ENCODE data around the gene PDE6G. TPM values are rescaled to one million over a fixed set of nuclear protein-coding genes. Genes with fewer than 3 reads are reported as not detected.

Gene PDE6G
- total RNA-seq, 4 donors from 2014 or later = 0.98 TPM; not detected in 3

DNA sequence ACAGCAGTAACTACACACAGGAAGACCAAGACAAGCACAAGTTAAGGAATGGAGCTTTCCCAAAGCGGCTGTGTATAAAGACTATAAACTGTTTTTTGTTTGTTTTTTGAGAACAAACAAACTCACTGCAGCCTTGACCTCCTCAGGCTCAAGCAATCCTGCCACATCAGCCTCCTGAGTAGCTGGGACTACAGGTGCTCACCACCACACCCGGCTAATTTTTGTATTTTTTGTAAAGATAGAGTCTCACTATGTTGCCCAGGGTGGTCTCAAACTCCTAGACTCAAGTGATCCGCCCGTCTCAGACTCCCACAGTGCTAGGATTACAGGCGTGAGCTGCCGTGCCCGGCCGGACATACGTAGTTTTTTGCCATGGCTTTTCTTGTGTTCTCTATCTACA lies 4.1 kb upstream of the PDE6G start:
- no peak overlapping the region for H3K4me3 ChIP-seq
- no peak for DNase-seq (ENCODE audit: extremely low spot score)
- intact Hi-C loops (cut with DNase I) = no loop called here
- peaks cover 0 to 15% (median 5%) of the 10 kb centered on the region in 4 donors for H3K36me3 ChIP-seq
- peaks cover 0 to 4% (median 0%) of the 10 kb centered on the region in 4 donors for H3K27me3 ChIP-seq
- H3K4me1 ChIP-seq = peaks cover 5 to 6% (median 6%) of the 10 kb centered on the region in 4 donors
- no peak for TF ChIP-seq POLR2AphosphoS5 (IDR thresholded peaks at IDR 0.05)
- H3K9me3 ChIP-seq = no peaks in the 10 kb centered on the region
- 97% methylated on average over 9 of the region's 9 CpGs for WGBS
- no peak overlapping the region for H3K27ac ChIP-seq (replicated peaks in 1 of 4)

DNA sequence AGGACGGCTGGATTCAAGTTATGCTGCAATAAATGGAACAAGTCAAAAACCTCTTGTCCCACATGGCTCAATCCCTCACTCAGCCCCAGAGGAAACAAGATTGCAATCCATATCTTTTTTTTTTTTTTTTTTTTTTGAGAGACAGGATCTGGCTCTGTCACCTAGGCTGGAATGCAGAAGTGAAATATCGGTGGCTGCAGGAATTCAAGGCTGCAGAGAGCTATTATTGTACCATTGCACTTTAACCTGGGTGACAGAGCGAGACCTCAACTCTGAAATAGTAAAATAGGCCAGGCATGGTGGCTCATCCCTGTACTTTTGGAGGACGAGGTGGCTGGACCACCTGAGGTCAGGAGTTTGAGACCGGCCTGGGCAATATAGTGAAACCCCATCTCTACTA lies 2.7 kb upstream of the PDE6G start:
- Histone ChIP-seq H3K9me3 (no peaks in the 10 kb centered on the region), H3K27ac (replicated peaks in 1 of 4) (no peak overlapping the region), H3K27me3 (peaks cover 0 to 18% (median 0%) of the 10 kb centered on the region in 4 donors), H3K36me3 (peaks cover 0 to 3% (median under 1%) of the 10 kb centered on the region in 4 donors), H3K4me3 (no peak overlapping the region), H3K4me1 (no peaks in the 10 kb centered on the region)
- WGBS = 84% methylated on average over 5 of the region's 5 CpGs
- TF ChIP-seq POLR2AphosphoS5 (IDR thresholded peaks at IDR 0.05) (no peak), CTCF (IDR thresholded peaks at IDR 0.05) (no peak), POLR2A (IDR thresholded peaks at IDR 0.05; ENCODE audit: low read depth) (no peak), EP300 (IDR thresholded peaks at IDR 0.05) (no peak)
- DNase-seq (ENCODE audit: extremely low spot score) = no peak
- intact Hi-C loops (cut with DNase I) = no loop called here

DNA sequence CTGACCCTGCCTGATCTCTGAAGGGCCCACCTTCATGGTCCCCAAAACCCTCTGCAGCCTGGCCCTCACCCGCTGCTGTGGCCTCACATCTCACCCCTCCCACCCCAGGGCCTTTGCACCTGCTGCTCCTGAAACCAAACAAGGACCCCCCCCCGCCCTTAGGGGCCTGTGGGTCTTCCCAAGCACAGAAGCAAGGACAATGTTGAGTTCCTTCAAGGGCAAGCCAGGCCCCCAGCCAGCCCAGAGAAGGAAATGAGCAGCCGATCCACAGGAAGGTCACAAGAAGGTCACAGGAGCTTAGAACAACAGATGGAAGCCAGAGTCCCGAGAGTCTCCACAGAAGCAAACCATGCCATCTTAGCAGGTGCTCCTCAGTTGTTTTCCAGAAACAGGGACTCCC lies 493 bp upstream of the PDE6G start:
- intact Hi-C loops (cut with DNase I) = no loop called here
- H3K4me1 ChIP-seq = no peaks in the 10 kb centered on the region
- H3K27me3 ChIP-seq = peaks cover 0 to 40% (median 3%) of the 10 kb centered on the region in 4 donors
- DNase-seq (ENCODE audit: extremely low spot score) = no peak
- 45% methylated on average over 4 of the region's 4 CpGs for WGBS
- H3K9me3 ChIP-seq = no peaks in the 10 kb centered on the region
- H3K4me3 ChIP-seq = no peak overlapping the region
- TF ChIP-seq EP300 (IDR thresholded peaks at IDR 0.05) (no peak), POLR2AphosphoS5 (IDR thresholded peaks at IDR 0.05) (no peak), CTCF (IDR thresholded peaks at IDR 0.05) (no peak), POLR2A (IDR thresholded peaks at IDR 0.05; ENCODE audit: low read depth) (no peak)
- H3K36me3 ChIP-seq = no peaks in the 10 kb centered on the region
- H3K27ac ChIP-seq (replicated peaks in 1 of 4) = no peak overlapping the region

DNA sequence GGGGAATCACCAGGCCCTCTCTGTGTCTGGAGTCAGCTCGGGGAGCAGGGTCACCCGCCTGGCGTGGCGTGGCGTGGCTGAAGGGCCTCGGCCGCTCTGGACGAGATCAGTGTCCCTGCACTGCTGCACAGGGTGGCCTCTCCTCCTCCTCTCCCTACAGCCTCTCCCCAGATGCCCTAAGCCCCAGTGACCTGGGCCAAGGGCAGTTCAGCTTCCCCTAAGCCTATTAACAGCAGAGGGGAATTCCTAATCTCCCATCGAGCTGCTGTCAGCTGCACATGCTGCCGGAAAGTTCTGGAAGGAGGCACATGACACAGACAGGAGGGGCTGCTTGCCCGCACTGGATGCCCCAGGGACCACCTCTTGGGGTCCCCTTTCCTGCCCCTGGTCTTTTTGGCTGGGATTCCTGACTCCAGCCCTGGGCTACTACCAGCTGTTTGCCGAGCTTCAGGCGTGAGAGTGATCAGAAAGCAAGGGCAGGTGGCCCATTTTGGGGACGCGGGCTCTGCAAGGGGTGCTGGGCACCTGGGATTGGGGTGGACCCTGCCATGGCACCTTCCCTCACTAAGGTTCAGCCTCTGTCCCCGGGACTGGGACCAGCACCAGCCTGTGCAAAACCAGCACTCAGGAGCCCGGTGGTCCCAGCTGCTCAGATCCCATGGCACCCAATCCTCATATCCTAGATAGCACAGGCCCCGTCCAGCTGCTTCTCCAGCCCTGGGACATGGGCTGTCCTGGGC lies 794 bp downstream of the PDE6G start:
- Histone ChIP-seq H3K27ac (replicated peaks in 1 of 4) (no peak overlapping the region), H3K4me1 (no peaks in the 10 kb centered on the region), H3K4me3 (no peak overlapping the region), H3K36me3 (no peaks in the 10 kb centered on the region), H3K27me3 (peaks cover 0 to 53% (median 6%) of the 10 kb centered on the region in 4 donors), H3K9me3 (no peaks in the 10 kb centered on the region)
- DNase-seq (ENCODE audit: extremely low spot score) = no peak
- 60% methylated on average over 1 of the region's 18 CpGs for WGBS
- intact Hi-C loops (cut with DNase I) = no loop called here
- TF ChIP-seq CTCF (IDR thresholded peaks at IDR 0.05) = no peak
- TF ChIP-seq EP300 (IDR thresholded peaks at IDR 0.05) = no peak
- no peak for TF ChIP-seq POLR2AphosphoS5 (IDR thresholded peaks at IDR 0.05)
- TF ChIP-seq POLR2A (IDR thresholded peaks at IDR 0.05; ENCODE audit: low read depth) = no peak

DNA sequence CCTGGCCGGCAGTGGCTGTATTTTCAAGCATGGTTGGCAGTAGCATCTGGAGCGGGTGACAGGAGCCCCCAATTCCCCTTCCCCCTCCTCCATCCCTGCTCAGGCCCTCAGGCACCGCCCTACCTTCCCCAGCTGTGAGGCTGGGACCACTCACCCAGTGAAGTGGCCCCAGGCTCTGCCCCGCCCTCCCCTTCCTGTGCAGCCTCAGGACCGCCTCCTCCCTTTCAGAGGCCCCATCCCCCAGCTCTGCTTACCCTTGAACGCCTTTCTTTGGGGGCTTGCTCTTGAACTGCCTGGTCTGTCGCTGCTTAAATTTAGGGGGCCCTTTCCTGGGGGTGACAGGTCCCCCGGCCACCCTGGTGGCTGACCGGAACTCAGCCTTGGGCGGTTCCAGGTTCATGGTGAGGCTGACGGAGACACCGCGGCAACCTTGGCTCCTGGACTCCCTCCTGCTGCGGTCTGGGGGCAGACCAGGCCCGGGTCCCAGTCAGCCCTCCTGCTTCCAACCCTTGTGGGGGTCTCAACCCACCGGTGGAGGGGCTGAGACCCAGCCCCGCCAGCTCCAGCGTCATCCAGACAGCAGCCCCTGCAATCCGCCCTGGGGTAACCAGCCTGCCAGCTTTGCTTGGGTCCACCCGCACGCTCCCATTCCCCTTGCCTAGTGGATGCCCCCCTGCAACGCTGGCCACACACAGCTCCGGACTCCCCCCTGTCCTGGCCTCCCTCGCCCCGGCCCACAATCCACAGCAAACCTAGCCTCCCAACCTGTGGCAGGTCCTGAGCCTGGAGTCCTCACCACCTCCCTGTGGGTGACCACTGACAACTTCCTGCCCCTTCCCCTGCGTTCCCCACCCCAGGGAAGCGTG lies 3.2 kb downstream of the PDE6G start:
- no peak overlapping the region for H3K4me3 ChIP-seq

More for the DNA sequence above, 3.2 kb downstream of the PDE6G start:
- peaks cover 0 to 77% (median 26%) of the 10 kb centered on the region in 4 donors for H3K27me3 ChIP-seq
- intact Hi-C loops (cut with DNase I) = no loop called here
- no peak overlapping the region for H3K27ac ChIP-seq (replicated peaks in 1 of 4)
- DNase-seq (ENCODE audit: extremely low spot score) = no peak
- no peak for TF ChIP-seq POLR2A (IDR thresholded peaks at IDR 0.05; ENCODE audit: low read depth)
- peaks cover 0 to 7% (median 5%) of the 10 kb centered on the region in 4 donors for H3K9me3 ChIP-seq
- peaks cover 0 to 4% (median 1%) of the 10 kb centered on the region in 4 donors for H3K4me1 ChIP-seq
- H3K36me3 ChIP-seq = no peaks in the 10 kb centered on the region
- 27% methylated on average over 8 of the region's 27 CpGs for WGBS
